Measurements from ENCODE around the gene RAB43.
"Not testable (repeated sequence)": the region's sequence is repeated elsewhere in the genome, so short reads cannot be mapped to it uniquely, and the experiment has no call there.

The RAB43 gene

GRCh38 chr3:129087904-129088303, 33.7 kb downstream of the RAB43 start:
- DNase-seq (ENCODE audit: low spot score), result not testable (repeated sequence)

- no peak for DNase-seq (ENCODE audit: low spot score)
Observed at GRCh38 chr3:129087138-129087702, 34.4 kb downstream of the RAB43 start.

- no peak for DNase-seq (ENCODE audit: low spot score)
Observed at GRCh38 chr3:129085818-129086217, 35.8 kb downstream of the RAB43 start.

- DNase-seq (ENCODE audit: low spot score), result no peak
Observed at GRCh38 chr3:129085165-129085715, 36.4 kb downstream of the RAB43 start.

- DNase-seq (ENCODE audit: low spot score), result no peak
Observed at GRCh38 chr3:129084501-129084900, 37.1 kb downstream of the RAB43 start.

- no peak for DNase-seq (ENCODE audit: low spot score)
Observed at GRCh38 chr3:129082026-129082425, 39.6 kb downstream of the RAB43 start.

GRCh38 chr3:129081503-129081902, 40.1 kb downstream of the RAB43 start:
- DNase-seq (ENCODE audit: low spot score), result no peak

- DNase-seq (ENCODE audit: low spot score), result no peak
Observed at GRCh38 chr3:129078510-129078909, 43.1 kb downstream of the RAB43 start.

GRCh38 chr3:129077222-129077621, 44.4 kb downstream of the RAB43 start:
- peak; percentile 49 for DNase-seq (ENCODE audit: low spot score)

GRCh38 chr3:129070086-129070885, 51.3 kb downstream of the RAB43 start:
- DNase-seq (ENCODE audit: low spot score), result no peak

GRCh38 chr3:129069313-129070085, 52.1 kb downstream of the RAB43 start:
- not testable (repeated sequence) for DNase-seq (ENCODE audit: low spot score)

GRCh38 chr3:129068291-129068886, 53.2 kb downstream of the RAB43 start:
- DNase-seq (ENCODE audit: low spot score), result no peak

- not testable (repeated sequence) for DNase-seq (ENCODE audit: low spot score)
Observed at GRCh38 chr3:129067719-129068118, 53.9 kb downstream of the RAB43 start.

- no peak for DNase-seq (ENCODE audit: low spot score)
Observed at GRCh38 chr3:129065720-129066073, 55.9 kb downstream of the RAB43 start.

GRCh38 chr3:129065016-129065719, 56.4 kb downstream of the RAB43 start:
- DNase-seq (ENCODE audit: low spot score), result no peak

- DNase-seq (ENCODE audit: low spot score), result no peak
Observed at GRCh38 chr3:129063841-129064482, 57.6 kb downstream of the RAB43 start.

- no peak for DNase-seq (ENCODE audit: low spot score)
Observed at GRCh38 chr3:129063091-129063640, 58.4 kb downstream of the RAB43 start.

- no peak for DNase-seq (ENCODE audit: low spot score)
Observed at GRCh38 chr3:129061888-129062834, 59.4 kb downstream of the RAB43 start.

GRCh38 chr3:129061023-129061887, 60.3 kb downstream of the RAB43 start:
- no peak for DNase-seq (ENCODE audit: low spot score)

All from COLO829 (cell line).